Keratinocyte (primary cell): Measurements from ENCODE around the gene PIGM.

Experiments
- CTCF ChIP-seq, 3 experiments: IDR thresholded peaks in 1 of 3; conservative IDR thresholded peaks in 1 of 3; optimal IDR thresholded peaks in 1 of 3; 2 replicates in 2 of 3; 3 replicates in 1 of 3; pipeline versions ENCODE3 to v1.5.1; 2011; ENCODE audit warnings: low read length in 3 of 3, mild to moderate bottlenecking in 3 of 3, moderate library complexity in 2 of 3, control low read depth in 1 of 3, inconsistent platforms in 1 of 3; ENCODE audit not compliant: insufficient read depth in 2 of 3; ENCODE audit errors: extremely low read depth in 1 of 3
- EZH2 ChIP-seq: IDR thresholded peaks from one replicate; pipeline ENCODE4 v1.6.1; 2012; ENCODE audit warnings: inconsistent platforms, mild to moderate bottlenecking, low read length, moderate library complexity

- TF ChIP-seq CTCF (optimal IDR thresholded peaks at IDR 0.05 in 1 of 3, IDR thresholded peaks at IDR 0.05 in 1 of 3, conservative IDR thresholded peaks at IDR 0.05 in 1 of 3; ENCODE audit: extremely low read depth in 1 of 3, insufficient read depth in 2 of 3, low read length in 3 of 3) (no peak), EZH2 (no peak)
Observed at GRCh38 chr1:160052936-160053335, 21.1 kb upstream of the PIGM start.
